Measurements from ENCODE around the gene ZNF467. TPM values are rescaled to one million over a fixed set of nuclear protein-coding genes. Genes with fewer than 3 reads are reported as not detected.

The ZNF467 gene
- total and polyA plus RNA-seq, 4 experiments from 2014 or later, result 1.2 to 3.9 (median 2.5) TPM

- Mint-ChIP-seq H3K27me3 (peaks cover 11 to 19% of the 10 kb centered on the region in 2 donors), H3K36me3 (peaks cover 21 to 28% of the 10 kb centered on the region in 2 donors), H3K4me3 (no peak overlapping the region), H3K4me1 (peaks cover 6 to 15% (median 11%) of the 10 kb centered on the region in 4 donors), H3K27ac (no peak overlapping the region), H3K9me3 (no peaks in the 10 kb centered on the region)
- DNase-seq, result no peak
- CTCF ChIA-PET (ENCODE audit: partially characterized antibody), result no interaction called here
- Histone ChIP-seq H3K9me3 (ENCODE audit: control insufficient read depth in 1 of 2, low read length in 2 of 2) (no peaks in the 10 kb centered on the region), H3K27ac (ENCODE audit: low read depth, low read length) (no peak overlapping the region), H3K4me1 (ENCODE audit: insufficient read depth, low read length) (peaks cover 8% of the 10 kb centered on the region), H3K27me3 (ENCODE audit: insufficient read depth, low read length) (peaks cover under 1% of the 10 kb centered on the region), H3K4me3 (ENCODE audit: low read length in 2 of 2) (no peak overlapping the region), H3K36me3 (ENCODE audit: insufficient read depth, low read length) (peaks cover 17% of the 10 kb centered on the region)
- POLR2A ChIA-PET (ENCODE audit: partially characterized antibody), result no interaction called here
- intact Hi-C loops (cut with micrococcal nuclease), result no loop called here
Measured at GRCh38 chr7:149733924-149734790, 39.2 kb downstream of the ZNF467 start.

GRCh38 chr7:149733131-149733923 lies 40.1 kb downstream of the ZNF467 start:
- peaks cover 24 to 29% of the 10 kb centered on the region in 2 donors for H3K36me3 Mint-ChIP-seq
- Histone ChIP-seq H3K27me3 (ENCODE audit: insufficient read depth, low read length) (no peaks in the 10 kb centered on the region), H3K36me3 (ENCODE audit: insufficient read depth, low read length) (peaks cover 18% of the 10 kb centered on the region), H3K4me3 (ENCODE audit: low read length in 2 of 2) (no peak overlapping the region), H3K9me3 (ENCODE audit: control insufficient read depth in 1 of 2, low read length in 2 of 2) (no peaks in the 10 kb centered on the region), H3K27ac (ENCODE audit: low read depth, low read length) (no peak overlapping the region), H3K4me1 (ENCODE audit: insufficient read depth, low read length) (peaks cover 8% of the 10 kb centered on the region)
- CTCF ChIA-PET (ENCODE audit: partially characterized antibody), result interaction anchor here (0.9 kb wide), 1 partner anchor 11 kb away, joined by 3 read pairs; no protein-coding TSS in a partner anchor
- intact Hi-C loops (cut with micrococcal nuclease), result no loop called here
- H3K4me3 Mint-ChIP-seq, result no peak overlapping the region
- peaks cover 6 to 15% (median 11%) of the 10 kb centered on the region in 4 donors for H3K4me1 Mint-ChIP-seq
- H3K27me3 Mint-ChIP-seq, result peaks cover 10 to 14% of the 10 kb centered on the region in 2 donors
- POLR2A ChIA-PET (ENCODE audit: partially characterized antibody), result no interaction called here
- DNase-seq, result no peak
- no peak overlapping the region for H3K27ac Mint-ChIP-seq
- no peaks in the 10 kb centered on the region for H3K9me3 Mint-ChIP-seq

- H3K9me3 ChIP-seq (ENCODE audit: control insufficient read depth in 1 of 2, low read length in 2 of 2), result no peaks in the 10 kb centered on the region
- H3K27me3 ChIP-seq (ENCODE audit: insufficient read depth, low read length), result no peaks in the 10 kb centered on the region
- peaks cover 6 to 15% (median 11%) of the 10 kb centered on the region in 4 donors for H3K4me1 Mint-ChIP-seq
- peaks cover 8 to 11% of the 10 kb centered on the region in 2 donors for H3K27me3 Mint-ChIP-seq
- peaks cover 18% of the 10 kb centered on the region for H3K36me3 ChIP-seq (ENCODE audit: insufficient read depth, low read length)
- no peaks in the 10 kb centered on the region for H3K9me3 Mint-ChIP-seq
- ChIA-PET CTCF (ENCODE audit: partially characterized antibody) (interaction anchor here (0.9 kb wide), 1 partner anchor 11 kb away, joined by 3 read pairs; no protein-coding TSS in a partner anchor), POLR2A (ENCODE audit: partially characterized antibody) (no interaction called here)
- intact Hi-C loops (cut with micrococcal nuclease), result no loop called here
- peaks cover 31 to 36% of the 10 kb centered on the region in 2 donors for H3K36me3 Mint-ChIP-seq
- H3K4me1 ChIP-seq (ENCODE audit: insufficient read depth, low read length), result peaks cover 8% of the 10 kb centered on the region
- H3K27ac ChIP-seq (ENCODE audit: low read depth, low read length), result no peak overlapping the region
- H3K27ac Mint-ChIP-seq, result no peak overlapping the region
- H3K4me3 Mint-ChIP-seq, result no peak overlapping the region
- no peak for DNase-seq
- H3K4me3 ChIP-seq (ENCODE audit: low read length in 2 of 2), result no peak overlapping the region
Measured at GRCh38 chr7:149732611-149733010, 40.8 kb downstream of the ZNF467 start.

DNA sequence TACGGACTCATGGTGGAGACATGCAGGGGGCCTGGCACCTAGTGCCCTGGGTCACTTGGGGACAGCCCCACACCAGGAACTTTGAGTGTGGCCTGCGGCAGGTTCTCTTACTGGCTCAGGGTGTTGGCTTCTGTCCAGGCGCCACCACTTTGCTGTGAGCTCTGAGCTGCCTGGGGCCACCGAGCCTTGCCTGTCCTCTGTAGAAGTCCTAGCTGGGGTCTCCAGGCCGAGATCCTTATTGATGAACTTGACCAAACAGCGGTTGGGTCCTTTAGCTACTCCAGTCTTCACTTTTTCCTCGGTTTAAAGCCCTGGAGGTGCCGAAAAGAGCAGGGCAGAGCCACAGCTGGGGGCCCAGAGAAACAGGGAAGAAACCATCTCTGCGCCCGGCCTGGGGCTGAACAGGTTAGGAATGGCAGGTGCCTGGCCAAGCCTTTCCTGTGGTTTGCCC lies 41.3 kb downstream of the ZNF467 start:
- H3K27me3 ChIP-seq (ENCODE audit: insufficient read depth, low read length), result no peaks in the 10 kb centered on the region
- H3K4me3 Mint-ChIP-seq, result no peak overlapping the region
- no peak overlapping the region for H3K27ac ChIP-seq (ENCODE audit: low read depth, low read length)
- intact Hi-C loops (cut with micrococcal nuclease), result no loop called here
- DNase-seq, result no peak
- H3K4me3 ChIP-seq (ENCODE audit: low read length in 2 of 2), result no peak overlapping the region
- peaks cover 18% of the 10 kb centered on the region for H3K36me3 ChIP-seq (ENCODE audit: insufficient read depth, low read length)
- ChIA-PET CTCF (ENCODE audit: partially characterized antibody) (no interaction called here), POLR2A (ENCODE audit: partially characterized antibody) (no interaction called here)
- peaks cover 6 to 9% of the 10 kb centered on the region in 2 donors for H3K27me3 Mint-ChIP-seq
- H3K9me3 Mint-ChIP-seq, result no peaks in the 10 kb centered on the region
- peaks cover 36 to 41% of the 10 kb centered on the region in 2 donors for H3K36me3 Mint-ChIP-seq
- H3K4me1 Mint-ChIP-seq, result peaks cover 6 to 15% (median 11%) of the 10 kb centered on the region in 4 donors
- H3K27ac Mint-ChIP-seq, result no peak overlapping the region
- peaks cover 8% of the 10 kb centered on the region for H3K4me1 ChIP-seq (ENCODE audit: insufficient read depth, low read length)
- H3K9me3 ChIP-seq (ENCODE audit: control insufficient read depth in 1 of 2, low read length in 2 of 2), result no peaks in the 10 kb centered on the region

DNA sequence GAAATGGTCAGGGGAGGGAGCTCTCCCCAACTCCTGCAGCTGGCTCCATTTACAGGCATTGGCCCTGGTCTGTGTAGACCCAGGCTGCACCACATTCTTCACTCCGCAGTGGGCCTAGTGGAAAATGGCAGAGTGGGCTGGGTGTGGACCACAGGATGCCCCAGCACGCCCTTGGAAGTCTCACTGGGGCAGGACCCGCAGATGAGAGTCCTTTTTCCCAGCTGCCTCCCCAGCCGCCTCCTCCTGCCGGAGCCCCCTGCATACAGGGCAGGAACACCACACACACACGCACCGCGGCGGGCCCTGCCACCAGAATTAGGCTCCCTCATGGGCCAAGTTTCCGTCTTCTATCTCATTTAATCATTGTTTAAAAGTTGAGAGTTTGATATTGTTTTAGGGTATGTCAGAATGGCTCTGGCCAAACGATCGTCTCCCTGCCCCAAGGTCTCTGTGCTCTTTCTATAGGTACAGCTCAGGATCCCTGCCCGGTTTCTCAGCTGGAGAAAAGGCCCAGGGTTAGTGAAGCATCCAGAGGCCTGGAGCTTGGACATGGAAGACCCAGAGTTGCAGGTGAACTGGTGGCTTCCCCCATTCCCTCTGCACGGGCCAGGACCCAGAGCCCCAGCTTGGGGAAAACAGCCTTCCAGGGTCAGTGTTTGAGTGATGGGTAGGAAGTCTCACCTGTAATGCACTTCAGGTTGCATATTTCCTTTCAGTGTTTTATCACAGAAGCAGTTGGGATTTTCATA lies 42.0 kb downstream of the ZNF467 start:
- Mint-ChIP-seq H3K36me3 (peaks cover 43 to 48% of the 10 kb centered on the region in 2 donors), H3K4me1 (peaks cover 5 to 11% (median 8%) of the 10 kb centered on the region in 4 donors), H3K27me3 (peaks cover 4% of the 10 kb centered on the region in 2 donors), H3K9me3 (no peaks in the 10 kb centered on the region), H3K4me3 (no peak overlapping the region), H3K27ac (no peak overlapping the region)
- H3K27ac ChIP-seq (ENCODE audit: low read depth, low read length), result no peak overlapping the region
- CTCF ChIA-PET (ENCODE audit: partially characterized antibody), result no interaction called here
- intact Hi-C loops (cut with micrococcal nuclease), result no loop called here
- peaks cover 18% of the 10 kb centered on the region for H3K36me3 ChIP-seq (ENCODE audit: insufficient read depth, low read length)
- H3K27me3 ChIP-seq (ENCODE audit: insufficient read depth, low read length), result no peaks in the 10 kb centered on the region
- H3K4me1 ChIP-seq (ENCODE audit: insufficient read depth, low read length), result peaks cover 5% of the 10 kb centered on the region
- POLR2A ChIA-PET (ENCODE audit: partially characterized antibody), result no interaction called here
- H3K4me3 ChIP-seq (ENCODE audit: low read length in 2 of 2), result no peak overlapping the region
- H3K9me3 ChIP-seq (ENCODE audit: control insufficient read depth in 1 of 2, low read length in 2 of 2), result no peaks in the 10 kb centered on the region
- no peak for DNase-seq

- Mint-ChIP-seq H3K27ac (no peak overlapping the region), H3K4me3 (no peak overlapping the region), H3K4me1 (no peaks in the 10 kb centered on the region), H3K9me3 (no peaks in the 10 kb centered on the region), H3K27me3 (no peaks in the 10 kb centered on the region), H3K36me3 (peaks cover 50 to 52% of the 10 kb centered on the region in 2 donors)
- no peaks in the 10 kb centered on the region for H3K27me3 ChIP-seq (ENCODE audit: insufficient read depth, low read length)
- H3K36me3 ChIP-seq (ENCODE audit: insufficient read depth, low read length), result peaks cover 22% of the 10 kb centered on the region
- POLR2A ChIA-PET (ENCODE audit: partially characterized antibody), result no interaction called here
- no peak for DNase-seq
- H3K4me3 ChIP-seq (ENCODE audit: low read length in 2 of 2), result no peak overlapping the region
- intact Hi-C loops (cut with micrococcal nuclease), result no loop called here
- no peaks in the 10 kb centered on the region for H3K9me3 ChIP-seq (ENCODE audit: control insufficient read depth in 1 of 2, low read length in 2 of 2)
- CTCF ChIA-PET (ENCODE audit: partially characterized antibody), result interaction anchor here (1.0 kb wide), 1 partner anchor 12 kb away, joined by 4 read pairs; no protein-coding TSS in a partner anchor
- no peaks in the 10 kb centered on the region for H3K4me1 ChIP-seq (ENCODE audit: insufficient read depth, low read length)
- H3K27ac ChIP-seq (ENCODE audit: low read depth, low read length), result no peak overlapping the region
Measured at GRCh38 chr7:149729983-149730801, 43.2 kb downstream of the ZNF467 start.
